Measurements from ENCODE around the gene RSPO4. TPM values are rescaled to one million over a fixed set of nuclear protein-coding genes. Genes with fewer than 3 reads are reported as not detected.

RSPO4 gene
- total RNA-seq, 4 donors from 2014 or later = 0.27 to 0.47 (median 0.27) TPM; not detected in 1

DNA sequence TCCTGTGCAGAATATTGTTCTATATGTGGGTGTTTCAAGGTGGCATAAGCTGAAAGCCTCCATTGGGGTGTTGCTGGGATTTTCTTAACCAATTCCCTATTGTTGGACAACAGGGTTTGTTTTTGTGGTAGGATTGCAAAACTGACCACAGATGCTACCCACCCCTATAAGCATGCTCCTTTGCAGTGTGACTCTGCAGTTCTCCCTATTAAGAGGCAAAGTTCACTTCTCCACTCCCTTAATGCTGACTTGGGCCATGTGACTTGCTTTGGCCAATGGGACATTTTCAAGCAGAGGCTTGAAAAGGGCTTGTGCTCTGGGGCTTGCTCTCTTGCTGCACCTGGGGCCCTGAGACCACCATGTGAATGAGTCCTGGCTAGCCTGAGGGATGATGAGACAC, 77.5 kb downstream of the RSPO4 start:
- no peak for TF ChIP-seq POLR2AphosphoS5 (IDR thresholded peaks at IDR 0.05)
- TF ChIP-seq POLR2A (IDR thresholded peaks at IDR 0.05) = no peak
- TF ChIP-seq, protein P1, sequence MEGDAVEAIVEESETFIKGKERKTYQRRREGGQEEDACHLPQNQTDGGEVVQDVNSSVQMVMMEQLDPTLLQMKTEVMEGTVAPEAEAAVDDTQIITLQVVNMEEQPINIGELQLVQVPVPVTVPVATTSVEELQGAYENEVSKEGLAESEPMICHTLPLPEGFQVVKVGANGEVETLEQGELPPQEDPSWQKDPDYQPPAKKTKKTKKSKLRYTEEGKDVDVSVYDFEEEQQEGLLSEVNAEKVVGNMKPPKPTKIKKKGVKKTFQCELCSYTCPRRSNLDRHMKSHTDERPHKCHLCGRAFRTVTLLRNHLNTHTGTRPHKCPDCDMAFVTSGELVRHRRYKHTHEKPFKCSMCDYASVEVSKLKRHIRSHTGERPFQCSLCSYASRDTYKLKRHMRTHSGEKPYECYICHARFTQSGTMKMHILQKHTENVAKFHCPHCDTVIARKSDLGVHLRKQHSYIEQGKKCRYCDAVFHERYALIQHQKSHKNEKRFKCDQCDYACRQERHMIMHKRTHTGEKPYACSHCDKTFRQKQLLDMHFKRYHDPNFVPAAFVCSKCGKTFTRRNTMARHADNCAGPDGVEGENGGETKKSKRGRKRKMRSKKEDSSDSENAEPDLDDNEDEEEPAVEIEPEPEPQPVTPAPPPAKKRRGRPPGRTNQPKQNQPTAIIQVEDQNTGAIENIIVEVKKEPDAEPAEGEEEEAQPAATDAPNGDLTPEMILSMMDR (IDR thresholded peaks at IDR 0.05) = no peak
- no peak for TF ChIP-seq EP300 (IDR thresholded peaks at IDR 0.05)
- H3K27me3 ChIP-seq = peaks cover 35% of the 10 kb centered on the region
- H3K4me1 ChIP-seq = no peaks in the 10 kb centered on the region
- H3K4me3 ChIP-seq = no peak overlapping the region
- H3K9me3 ChIP-seq = no peaks in the 10 kb centered on the region
- H3K27ac ChIP-seq = no peak overlapping the region
- no peak for ATAC-seq
- no peaks in the 10 kb centered on the region for H3K36me3 ChIP-seq

GRCh38 chr20:922781-923180, 79.3 kb downstream of the RSPO4 start:
- Histone ChIP-seq H3K27me3 (peaks cover 35% of the 10 kb centered on the region), H3K4me3 (no peak overlapping the region), H3K9me3 (no peaks in the 10 kb centered on the region), H3K36me3 (no peaks in the 10 kb centered on the region), H3K4me1 (no peaks in the 10 kb centered on the region), H3K27ac (no peak overlapping the region)
- WGBS, 2 donors (ENCODE audit: low coverage in 1 of 2) = 14 to 39% methylated on average over 1 to 2 of the region's 4 CpGs
- TF ChIP-seq POLR2A (IDR thresholded peaks at IDR 0.05) = no peak
- TF ChIP-seq POLR2AphosphoS5 (IDR thresholded peaks at IDR 0.05) = no peak
- TF ChIP-seq, protein P1 (IDR thresholded peaks at IDR 0.05) = no peak
- TF ChIP-seq EP300 (IDR thresholded peaks at IDR 0.05) = no peak
- ATAC-seq = no peak

DNA sequence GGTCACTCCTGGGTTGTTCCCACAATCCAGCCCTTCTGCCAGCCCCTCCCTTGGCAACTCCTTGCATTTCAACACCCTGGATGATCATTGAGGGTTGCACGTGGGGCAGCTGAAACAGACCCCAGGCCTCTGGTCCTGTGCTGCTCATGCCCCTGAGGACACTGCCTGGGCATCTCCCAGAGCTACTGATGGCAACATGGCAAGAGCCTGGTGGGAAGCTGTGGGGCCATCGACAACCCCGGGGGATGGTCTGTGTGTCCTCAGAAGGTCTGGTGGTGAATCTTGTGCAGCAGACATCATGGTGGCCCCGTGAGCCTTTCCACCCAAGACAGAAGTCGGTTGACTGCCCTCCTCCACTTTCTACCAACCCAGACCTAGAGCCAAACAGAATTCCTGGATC, 81.0 kb downstream of the RSPO4 start:
- Histone ChIP-seq H3K4me1 (no peaks in the 10 kb centered on the region), H3K9me3 (no peaks in the 10 kb centered on the region), H3K36me3 (no peaks in the 10 kb centered on the region), H3K4me3 (no peak overlapping the region), H3K27ac (no peak overlapping the region), H3K27me3 (peaks cover 38% of the 10 kb centered on the region)
- no peak for ATAC-seq
- 80 to 95% methylated on average over 2 to 3 of the region's 5 CpGs for WGBS, 2 donors (ENCODE audit: low coverage in 1 of 2)
- TF ChIP-seq EP300 (IDR thresholded peaks at IDR 0.05) = no peak
- TF ChIP-seq, protein P1 (IDR thresholded peaks at IDR 0.05) = no peak

DNA sequence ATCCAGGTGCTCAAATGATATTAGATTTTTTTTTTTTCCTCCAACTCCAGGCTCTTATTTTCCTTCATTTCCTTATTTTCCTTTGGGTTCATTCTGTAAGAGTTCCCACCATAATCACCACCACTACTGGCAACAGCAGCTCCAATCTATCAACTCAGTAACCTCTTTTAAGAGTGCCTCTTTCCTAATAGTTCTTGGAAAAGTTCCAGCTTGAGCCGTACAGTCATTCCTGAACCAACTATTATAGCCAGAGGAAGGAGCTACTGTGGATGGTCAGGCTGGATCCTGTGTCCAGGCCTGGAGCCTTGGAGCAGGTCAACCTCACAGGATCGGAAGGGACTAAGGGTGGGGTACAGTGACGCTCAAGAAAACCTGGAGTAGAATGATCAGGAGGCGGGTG, 81.8 kb downstream of the RSPO4 start:
- no peak for TF ChIP-seq POLR2A (IDR thresholded peaks at IDR 0.05)
- H3K27ac ChIP-seq = no peak overlapping the region
- no peak overlapping the region for H3K4me3 ChIP-seq
- ATAC-seq = no peak
- 50 to 60% methylated on average over 1 to 2 of the region's 4 CpGs for WGBS, 2 donors (ENCODE audit: low coverage in 1 of 2)
- H3K9me3 ChIP-seq = no peaks in the 10 kb centered on the region
- H3K27me3 ChIP-seq = peaks cover 42% of the 10 kb centered on the region
- H3K36me3 ChIP-seq = no peaks in the 10 kb centered on the region
- H3K4me1 ChIP-seq = no peaks in the 10 kb centered on the region

- 59 to 63% methylated on average over 2 to 4 of the region's 5 CpGs for WGBS, 2 donors (ENCODE audit: low coverage in 1 of 2)
- H3K36me3 ChIP-seq = no peaks in the 10 kb centered on the region
- TF ChIP-seq, protein P1 (IDR thresholded peaks at IDR 0.05) = no peak
- TF ChIP-seq POLR2A (IDR thresholded peaks at IDR 0.05) (no peak), EP300 (IDR thresholded peaks at IDR 0.05) (no peak), POLR2AphosphoS5 (IDR thresholded peaks at IDR 0.05) (no peak)
- H3K4me3 ChIP-seq = no peak overlapping the region
- no peaks in the 10 kb centered on the region for H3K4me1 ChIP-seq
- H3K27ac ChIP-seq = no peak overlapping the region
- peaks cover 42% of the 10 kb centered on the region for H3K27me3 ChIP-seq
- ATAC-seq = no peak
- H3K9me3 ChIP-seq = no peaks in the 10 kb centered on the region
These were observed 82.6 kb downstream of the RSPO4 start for GRCh38 chr20:919491-919916.

GRCh38 chr20:917416-917815, 84.7 kb downstream of the RSPO4 start:
- WGBS, 2 donors (ENCODE audit: low coverage in 1 of 2) = 40 to 77% methylated on average over 1 to 3 of the region's 4 CpGs
- Histone ChIP-seq H3K4me3 (no peak overlapping the region), H3K9me3 (no peaks in the 10 kb centered on the region), H3K27me3 (peaks cover 60% of the 10 kb centered on the region), H3K27ac (no peak overlapping the region), H3K36me3 (no peaks in the 10 kb centered on the region), H3K4me1 (no peaks in the 10 kb centered on the region)
- ATAC-seq = no peak
- TF ChIP-seq POLR2A (IDR thresholded peaks at IDR 0.05) (no peak), POLR2AphosphoS5 (IDR thresholded peaks at IDR 0.05) (no peak), EP300 (IDR thresholded peaks at IDR 0.05) (no peak)
- TF ChIP-seq, protein P1 (IDR thresholded peaks at IDR 0.05) = no peak

Data from gastroesophageal sphincter (tissue), 4 donors.